Stimulated activated CD8-positive, alpha-beta memory T cell treated with anti-CD3 and anti-CD28 coated beads, Interleukin-15, amount 100 ng/mL, for 24 hours (primary cell): ENCODE data around the gene CTRB1.
"Not testable (repeated sequence)": the region's sequence is repeated elsewhere in the genome, so short reads cannot be mapped to it uniquely, and the experiment has no call there.

ENCODE experiments used
- DNase-seq: peaks from one replicate; pipeline ENCODE4 v3.0.0-alpha.2; 2020; ENCODE audit warnings: low read depth

The CTRB1 gene

GRCh38 chr16:75204410-75204758, 14.4 kb upstream of the CTRB1 start:
- no peak for DNase-seq

GRCh38 chr16:75204905-75205304, 13.9 kb upstream of the CTRB1 start:
- not testable (repeated sequence) for DNase-seq

- DNase-seq = not testable (repeated sequence)
Observed at GRCh38 chr16:75205438-75205837, 13.3 kb upstream of the CTRB1 start.

GRCh38 chr16:75205961-75206748, 12.6 kb upstream of the CTRB1 start:
- DNase-seq = not testable (repeated sequence)

- DNase-seq = no peak
Observed at GRCh38 chr16:75206749-75207451, 11.9 kb upstream of the CTRB1 start, which contains the start of gene CTRB2. Gene CTRB2, minus strand, starts transcription at chr16:75207161. Its CDS starts 20 bp downstream, at chr16:75207141.

- no peak for DNase-seq
Observed at GRCh38 chr16:75207831-75208230, 11.0 kb upstream of the CTRB1 start.

GRCh38 chr16:75208242-75208825, 10.5 kb upstream of the CTRB1 start:
- no peak for DNase-seq

- DNase-seq = no peak
Observed at GRCh38 chr16:75208861-75209505, 9.8 kb upstream of the CTRB1 start.

GRCh38 chr16:75209514-75209913, 9.3 kb upstream of the CTRB1 start:
- not testable (repeated sequence) for DNase-seq

GRCh38 chr16:75209944-75210343, 8.8 kb upstream of the CTRB1 start:
- DNase-seq = no peak

- not testable (repeated sequence) for DNase-seq
Observed at GRCh38 chr16:75211286-75211685, 7.5 kb upstream of the CTRB1 start.

GRCh38 chr16:75216127-75216526, 2.7 kb upstream of the CTRB1 start:
- DNase-seq = no peak

- DNase-seq = no peak
Observed at GRCh38 chr16:75216576-75216975, 2.2 kb upstream of the CTRB1 start.

GRCh38 chr16:75217389-75217851, 1.4 kb upstream of the CTRB1 start:
- no peak for DNase-seq

- DNase-seq = no peak
Observed at GRCh38 chr16:75219088-75219487, 300 bp downstream of the CTRB1 start.

- no peak for DNase-seq
Observed at GRCh38 chr16:75219838-75220237, 1.1 kb downstream of the CTRB1 start.

- DNase-seq = no peak
Observed at GRCh38 chr16:75222271-75222783, 3.5 kb downstream of the CTRB1 start.

GRCh38 chr16:75223129-75223528, 4.3 kb downstream of the CTRB1 start:
- not testable (repeated sequence) for DNase-seq

GRCh38 chr16:75224306-75225082, 5.7 kb downstream of the CTRB1 start:
- DNase-seq = no peak

- no peak for DNase-seq
Observed at GRCh38 chr16:75225092-75225491, 6.3 kb downstream of the CTRB1 start.
